ENCODE data around the gene MECR.

MECR gene

GRCh38 chr1:29202053-29202452, 28.7 kb downstream of the MECR start:
- no peak for DNase-seq (ENCODE audit: low read depth in 3 of 3)

DNA sequence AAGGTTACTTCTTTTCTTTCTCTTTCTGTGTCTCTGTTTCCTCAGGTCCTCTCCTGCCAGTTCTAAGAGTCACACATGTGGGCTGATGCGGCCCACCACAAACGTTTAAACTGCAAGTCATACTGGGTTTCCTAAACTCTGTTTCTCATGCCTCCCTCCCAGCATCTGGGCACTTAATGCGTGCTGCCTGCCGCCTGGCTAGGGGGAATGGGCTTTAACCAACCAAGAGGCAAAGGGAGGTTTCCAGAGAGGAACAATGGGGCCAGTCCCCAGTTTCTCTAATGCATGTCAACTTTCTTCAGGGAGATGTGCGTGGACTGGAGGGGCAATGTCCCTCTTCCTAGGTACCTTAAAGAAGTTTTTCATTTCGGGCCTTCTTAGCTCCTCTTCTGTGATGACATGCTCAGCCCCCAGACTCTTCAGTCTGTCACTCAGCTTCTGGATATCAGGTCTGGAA, 29.1 kb downstream of the MECR start:
- no peak for DNase-seq (ENCODE audit: low read depth in 3 of 3)

- no peak for DNase-seq (ENCODE audit: low read depth in 3 of 3)
Measured at GRCh38 chr1:29200906-29201594, 29.7 kb downstream of the MECR start.

- DNase-seq (ENCODE audit: low read depth in 3 of 3), result no peak
Measured at GRCh38 chr1:29197993-29198392, 32.7 kb downstream of the MECR start.

DNA sequence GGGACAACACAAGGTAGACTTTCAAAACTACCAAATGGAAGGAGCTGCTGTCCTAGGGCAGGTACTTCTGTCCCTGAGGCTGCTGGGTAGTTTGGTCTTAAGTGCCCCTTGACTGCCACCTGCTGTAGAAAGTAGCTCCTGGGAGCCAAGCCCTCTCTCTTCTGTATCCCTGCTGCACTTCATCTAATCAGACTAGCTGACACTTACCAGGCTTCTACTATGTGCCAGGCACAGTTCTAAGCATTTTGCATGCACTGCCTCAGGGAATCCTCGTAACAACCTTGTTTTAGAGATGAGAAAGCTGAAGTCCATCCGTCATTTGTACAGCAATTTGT, 33.2 kb downstream of the MECR start:
- DNase-seq (ENCODE audit: low read depth in 3 of 3), result no peak

GRCh38 chr1:29196863-29197589, 33.7 kb downstream of the MECR start:
- no peak for DNase-seq (ENCODE audit: low read depth in 3 of 3)

DNA sequence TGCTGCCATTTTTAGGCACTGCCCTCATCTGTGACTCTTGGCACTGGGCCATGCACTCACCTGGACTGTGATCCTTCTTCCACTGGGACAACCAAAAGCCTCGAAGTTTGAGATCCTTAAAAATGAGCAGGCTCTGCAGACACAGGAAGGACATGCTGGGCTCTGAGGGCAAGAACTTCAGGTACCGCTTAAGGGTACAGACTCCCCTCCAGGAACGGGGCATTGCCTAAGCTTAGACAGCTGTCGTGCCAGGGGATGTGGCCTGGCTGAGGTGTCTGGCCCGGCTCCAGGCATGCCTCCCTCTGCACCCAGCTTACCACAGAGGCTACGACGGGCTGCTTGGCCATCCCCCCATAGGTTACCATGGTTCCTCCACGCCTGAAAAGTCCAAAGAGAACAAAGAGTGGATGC, 34.8 kb downstream of the MECR start:
- no peak for DNase-seq (ENCODE audit: low read depth in 3 of 3)

DNA sequence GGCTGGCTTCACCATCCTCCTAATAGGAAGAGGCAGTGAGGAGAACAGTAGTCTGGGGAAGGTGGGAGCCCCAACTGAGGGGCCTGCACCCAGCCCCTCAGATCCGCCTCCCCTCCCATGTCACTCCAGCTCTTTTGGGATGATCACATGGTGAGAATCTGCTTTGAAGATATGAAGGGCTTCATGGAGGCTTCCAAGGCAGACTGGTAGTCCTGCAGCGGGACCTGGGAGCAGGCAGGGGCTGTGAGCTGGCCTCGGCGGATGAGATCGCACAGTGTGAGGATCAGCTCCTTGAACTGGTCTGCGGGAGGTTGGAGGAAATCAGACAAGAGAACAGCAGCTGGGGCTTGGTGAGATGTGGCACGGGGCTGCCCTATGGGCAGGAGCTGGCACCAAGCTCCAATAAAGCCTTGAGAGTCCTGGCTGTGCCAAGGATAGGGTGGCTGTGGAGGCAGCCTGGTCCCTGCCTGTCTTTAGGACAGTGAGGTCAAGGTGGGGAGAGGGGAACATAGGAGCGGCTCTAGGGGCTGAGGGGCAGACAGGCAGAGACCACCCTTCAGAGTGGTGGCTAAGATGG, 36.8 kb downstream of the MECR start:
- no peak for DNase-seq (ENCODE audit: low read depth in 3 of 3)

DNA sequence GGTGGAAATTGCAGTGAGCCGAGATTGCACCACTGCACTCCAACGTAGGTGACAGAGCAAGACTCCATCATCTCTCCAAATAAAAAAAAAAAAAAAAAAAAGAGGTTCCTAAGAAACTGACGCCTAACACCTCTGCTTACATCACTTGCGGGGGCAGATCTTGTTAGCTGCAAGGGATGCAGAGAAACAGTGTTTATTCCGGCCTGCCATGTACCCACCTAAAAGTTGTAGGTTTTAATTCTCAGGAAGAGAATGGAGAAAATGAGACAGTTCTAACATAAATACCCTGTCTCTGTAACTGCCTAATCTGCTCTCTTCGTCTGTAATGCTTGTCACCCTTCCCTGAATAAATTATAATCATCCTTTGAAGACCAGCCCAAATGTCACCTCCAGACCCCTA, 40.0 kb downstream of the MECR start:
- DNase-seq (ENCODE audit: low read depth in 3 of 3), result no peak

DNA sequence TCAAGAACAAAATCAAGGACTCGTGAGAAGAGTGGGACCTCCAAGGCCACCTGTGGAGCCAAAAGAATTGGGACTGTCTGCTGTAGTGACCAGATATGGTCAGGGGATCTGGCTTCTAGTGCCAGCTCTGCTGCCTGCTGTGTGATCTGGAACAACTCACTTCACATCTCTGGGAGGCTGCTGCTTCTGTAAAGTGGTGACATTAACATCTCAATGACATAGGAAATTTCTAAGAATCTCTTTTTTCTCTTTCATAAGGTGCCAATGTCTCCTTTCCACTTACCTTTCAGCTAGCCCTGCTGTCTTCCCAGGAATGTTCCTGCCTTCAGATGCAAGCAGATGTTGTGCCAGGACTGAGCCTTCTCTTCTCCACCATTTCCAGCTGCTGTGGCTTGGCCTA, 44.0 kb downstream of the MECR start:
- DNase-seq (ENCODE audit: low read depth in 3 of 3), result no peak

- DNase-seq (ENCODE audit: low read depth in 3 of 3), result no peak
Measured at GRCh38 chr1:29186252-29186651, 44.5 kb downstream of the MECR start.

- no peak for DNase-seq (ENCODE audit: low read depth in 3 of 3)
Measured at GRCh38 chr1:29183287-29183686, 47.4 kb downstream of the MECR start.

- peak; percentile 97 to 98 (median 97) for DNase-seq (ENCODE audit: low read depth in 3 of 3)
Measured at GRCh38 chr1:29181413-29182225, 49.1 kb downstream of the MECR start, which contains the start of gene SRSF4. TSS of gene SRSF4 (minus strand) at chr1:29181900. CDS start at chr1:29181752, 148 bp downstream.

- no peak for DNase-seq (ENCODE audit: low read depth in 3 of 3)
Measured at GRCh38 chr1:29180497-29181412, 50.0 kb downstream of the MECR start.

DNA sequence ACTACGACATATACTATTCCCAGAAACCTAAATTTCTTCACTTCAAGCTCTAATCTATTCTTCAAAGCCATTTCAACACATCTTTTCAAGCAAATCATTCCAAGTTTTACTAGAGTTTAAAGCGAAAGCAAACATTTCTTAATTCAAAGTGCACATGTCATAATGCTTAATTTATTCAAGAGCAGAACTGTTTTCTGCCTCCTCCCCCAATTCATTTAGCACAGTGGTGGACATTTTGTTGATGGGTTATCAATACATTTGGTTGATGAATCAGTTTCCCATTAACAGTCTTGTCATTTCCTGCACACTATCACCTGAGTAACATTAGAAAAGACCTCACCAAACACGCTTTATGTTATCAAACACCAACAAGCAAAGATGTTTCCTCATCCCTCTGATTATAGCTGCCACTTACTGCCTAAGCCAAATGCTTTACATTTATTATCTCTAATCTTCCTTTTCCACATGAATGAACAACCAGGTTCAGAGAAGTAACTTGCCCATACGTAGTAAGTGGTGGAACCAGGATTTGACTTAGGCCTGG, 51.0 kb downstream of the MECR start:
- DNase-seq (ENCODE audit: low read depth in 3 of 3), result no peak

DNA sequence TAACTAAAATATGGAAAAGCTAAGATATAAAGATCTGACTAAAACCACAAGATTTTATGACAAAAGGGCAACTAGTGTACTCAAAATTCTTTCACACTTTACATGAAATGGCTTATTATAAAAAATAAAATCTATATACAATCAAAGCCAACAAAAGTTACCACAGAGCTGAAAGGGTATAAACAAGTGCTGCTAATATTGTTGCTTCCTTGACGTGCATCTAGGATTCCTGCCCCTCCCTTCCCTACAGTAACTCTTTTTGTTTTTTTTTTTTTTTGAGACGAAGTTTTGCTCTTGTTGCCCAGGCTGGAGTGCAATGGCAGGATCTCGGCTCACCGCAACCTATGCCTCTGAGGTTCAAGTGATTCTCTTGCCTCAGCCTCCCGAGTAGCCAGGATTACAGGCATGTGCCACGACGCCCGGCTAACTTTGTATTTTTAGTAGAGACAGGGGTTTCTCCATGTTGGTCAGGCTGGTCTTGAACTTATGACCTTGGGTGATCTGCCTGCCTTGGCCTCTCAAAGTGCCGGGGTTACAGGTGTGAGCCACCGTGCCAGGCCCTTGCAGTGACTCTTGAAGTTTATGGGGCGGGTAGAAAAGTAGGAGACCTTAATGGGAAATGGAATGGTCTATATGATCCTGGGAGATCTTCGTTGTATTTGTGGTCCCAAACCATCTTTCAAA, 53.6 kb downstream of the MECR start:
- no peak for DNase-seq (ENCODE audit: low read depth in 3 of 3)

GRCh38 chr1:29176576-29176975, 54.2 kb downstream of the MECR start:
- DNase-seq (ENCODE audit: low read depth in 3 of 3), result no peak

DNA sequence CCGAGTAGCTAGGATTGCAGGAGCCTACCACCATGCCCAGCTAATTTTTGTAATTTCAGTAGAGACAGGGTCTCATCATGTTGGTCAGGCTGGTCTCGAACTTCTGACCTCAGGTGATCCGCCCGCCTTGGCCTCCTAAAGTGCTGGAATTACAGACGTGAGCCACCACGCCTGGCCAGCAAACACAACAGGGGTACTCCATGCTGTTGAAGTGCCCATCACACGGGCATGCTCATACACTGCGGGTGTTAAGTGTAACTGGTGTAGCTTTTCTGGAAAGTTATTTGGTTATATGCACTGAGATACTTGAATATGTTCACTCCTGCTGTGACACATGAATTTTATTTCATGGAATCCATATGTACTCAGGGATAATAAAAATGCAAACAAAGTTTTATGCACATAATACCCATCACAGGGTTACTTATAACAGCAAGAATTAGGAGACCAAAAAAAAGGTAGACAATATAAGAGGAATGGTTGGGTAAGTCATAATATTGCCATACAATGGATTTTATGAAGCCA, 58.3 kb downstream of the MECR start:
- DNase-seq (ENCODE audit: low read depth in 3 of 3), result no peak

DNA sequence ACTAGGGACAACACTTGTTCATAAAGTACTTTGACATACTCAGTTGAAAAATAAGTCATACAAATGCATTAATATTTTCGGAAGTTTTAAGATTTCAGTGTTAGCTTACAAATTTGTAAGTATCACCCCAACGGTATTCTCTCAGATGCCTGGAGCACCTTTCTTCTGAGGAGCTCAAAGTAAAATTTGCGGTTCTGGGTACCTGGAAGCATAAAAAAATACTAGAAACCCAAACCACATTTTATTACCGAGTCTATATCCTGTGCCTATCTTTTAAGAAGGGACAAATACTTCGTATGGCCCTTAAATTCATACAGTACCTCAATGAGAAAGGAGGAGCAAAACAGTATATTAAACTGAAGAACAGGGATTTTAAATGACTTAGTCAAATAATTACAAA, 59.2 kb downstream of the MECR start:
- no peak for DNase-seq (ENCODE audit: low read depth in 3 of 3)

DNA sequence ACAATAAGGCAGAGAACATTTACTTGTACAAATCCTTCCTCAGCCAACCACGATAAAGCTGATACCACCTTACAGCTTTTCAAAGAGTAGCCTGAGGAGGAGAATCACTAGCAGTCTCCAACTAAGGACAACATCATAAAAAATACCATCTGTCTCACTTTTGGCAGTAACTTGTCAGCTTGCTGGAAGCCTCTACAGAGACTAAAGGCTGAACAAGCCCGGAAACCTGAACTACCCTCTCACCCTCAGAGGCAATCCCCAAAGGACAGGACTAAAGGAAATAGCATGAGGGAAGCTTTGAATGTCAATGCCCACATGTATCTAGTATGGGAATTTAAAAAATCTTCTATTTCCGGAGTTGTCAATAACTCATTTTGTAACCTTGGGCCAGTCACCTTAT, 59.6 kb downstream of the MECR start:
- DNase-seq (ENCODE audit: low read depth in 3 of 3), result no peak

Measured in stimulated activated CD4-positive, alpha-beta T cell treated with anti-CD3 and anti-CD28 coated beads, TNF-alpha, amount 100 ng/mL, for 48 hours (primary cell).